ENCODE measurements around the gene SPON2. TPM values are rescaled to one million over a fixed set of nuclear protein-coding genes. Genes with fewer than 3 reads are reported as not detected.

SPON2 gene
- total RNA-seq, 2 donors from 2014 or later: 22.0 to 22.4 TPM

DNA sequence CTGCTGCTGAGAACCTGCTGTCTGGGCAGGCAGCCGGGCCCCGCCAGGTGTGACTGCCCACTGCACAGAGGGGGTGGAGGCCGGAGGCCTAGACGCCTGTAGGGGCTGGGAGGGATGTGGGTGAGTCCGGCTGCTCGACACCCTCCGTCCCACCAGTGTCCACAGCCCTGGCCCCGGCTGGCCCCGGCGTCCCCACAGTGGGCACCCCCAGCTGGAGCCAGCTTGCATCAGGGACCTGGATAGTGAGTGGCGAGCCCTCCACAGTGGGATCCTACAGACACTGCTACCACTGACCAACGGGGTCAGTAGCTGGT is 34.7 kb upstream of the SPON2 start:
- H3K36me3 ChIP-seq: no peaks in the 10 kb centered on the region
- no peak overlapping the region for H3K27ac ChIP-seq
- no peaks in the 10 kb centered on the region for H3K9me3 ChIP-seq
- intact Hi-C loops (cut with DNase I): loop anchor here (5.0 kb wide), 1 partner anchor 35 kb away; no protein-coding TSS in a partner anchor
- no peaks in the 10 kb centered on the region for H3K27me3 ChIP-seq
- DNase-seq: no peak
- H3K9ac ChIP-seq (ENCODE audit: low read depth in 2 of 2, low read length in 2 of 2): no peak overlapping the region
- H3K4me3 ChIP-seq: no peak overlapping the region
- TF ChIP-seq, protein P1, sequence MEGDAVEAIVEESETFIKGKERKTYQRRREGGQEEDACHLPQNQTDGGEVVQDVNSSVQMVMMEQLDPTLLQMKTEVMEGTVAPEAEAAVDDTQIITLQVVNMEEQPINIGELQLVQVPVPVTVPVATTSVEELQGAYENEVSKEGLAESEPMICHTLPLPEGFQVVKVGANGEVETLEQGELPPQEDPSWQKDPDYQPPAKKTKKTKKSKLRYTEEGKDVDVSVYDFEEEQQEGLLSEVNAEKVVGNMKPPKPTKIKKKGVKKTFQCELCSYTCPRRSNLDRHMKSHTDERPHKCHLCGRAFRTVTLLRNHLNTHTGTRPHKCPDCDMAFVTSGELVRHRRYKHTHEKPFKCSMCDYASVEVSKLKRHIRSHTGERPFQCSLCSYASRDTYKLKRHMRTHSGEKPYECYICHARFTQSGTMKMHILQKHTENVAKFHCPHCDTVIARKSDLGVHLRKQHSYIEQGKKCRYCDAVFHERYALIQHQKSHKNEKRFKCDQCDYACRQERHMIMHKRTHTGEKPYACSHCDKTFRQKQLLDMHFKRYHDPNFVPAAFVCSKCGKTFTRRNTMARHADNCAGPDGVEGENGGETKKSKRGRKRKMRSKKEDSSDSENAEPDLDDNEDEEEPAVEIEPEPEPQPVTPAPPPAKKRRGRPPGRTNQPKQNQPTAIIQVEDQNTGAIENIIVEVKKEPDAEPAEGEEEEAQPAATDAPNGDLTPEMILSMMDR (IDR thresholded peaks at IDR 0.05): no peak
- peaks cover 47% of the 10 kb centered on the region for H3K4me1 ChIP-seq

DNA sequence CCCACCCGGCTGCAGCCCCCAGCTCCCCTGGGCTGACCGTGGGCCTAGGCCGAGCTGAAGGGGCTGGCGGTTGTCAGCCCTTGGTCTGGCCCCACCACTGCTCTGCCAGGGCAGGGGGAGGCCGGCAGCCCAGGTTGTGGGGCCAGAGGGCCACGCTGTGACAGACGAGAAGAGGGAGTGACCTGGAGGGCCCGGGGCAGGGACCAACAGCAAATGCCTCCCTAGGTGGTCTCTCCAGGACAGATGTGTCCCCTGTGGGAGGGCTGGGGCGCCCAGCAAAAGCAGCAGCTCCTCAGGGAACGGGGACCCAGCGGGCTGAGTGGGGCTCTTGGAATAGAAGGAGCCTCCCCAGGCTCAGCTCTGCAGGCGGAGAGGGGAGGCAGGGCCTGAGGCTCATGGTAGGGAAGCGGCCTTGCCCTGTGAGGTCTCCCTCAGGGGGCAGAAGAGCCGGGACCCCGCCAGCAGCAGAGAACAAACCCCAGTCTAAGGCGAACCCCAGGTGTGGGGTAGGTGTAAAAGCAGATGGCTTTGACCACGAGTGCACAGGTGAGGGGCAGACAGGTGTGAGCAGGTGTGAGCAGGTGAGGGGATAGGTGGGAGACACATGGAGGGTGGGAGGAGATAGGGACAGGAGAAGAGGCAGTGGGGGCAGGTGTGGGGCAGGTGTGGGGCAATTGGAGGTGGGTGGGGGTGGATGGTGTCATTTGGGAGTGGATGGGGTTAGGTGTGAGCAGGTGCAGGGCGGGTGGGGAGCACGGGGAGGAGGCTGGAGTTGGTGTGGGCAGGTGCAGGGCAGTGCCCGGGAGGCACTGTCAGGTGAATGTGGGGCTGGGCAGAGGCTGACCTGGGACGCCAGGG is 34.1 kb upstream of the SPON2 start:
- Histone ChIP-seq H3K27me3 (no peaks in the 10 kb centered on the region), H3K36me3 (no peaks in the 10 kb centered on the region), H3K4me1 (peaks cover 47% of the 10 kb centered on the region), H3K9ac (ENCODE audit: low read depth in 2 of 2, low read length in 2 of 2) (no peak overlapping the region), H3K27ac (no peak overlapping the region), H3K4me3 (no peak overlapping the region), H3K9me3 (no peaks in the 10 kb centered on the region)
- DNase-seq: peak; percentile 35
- TF ChIP-seq, protein P1 (IDR thresholded peaks at IDR 0.05): no peak
- intact Hi-C loops (cut with DNase I): loop anchor here (5.0 kb wide), 1 partner anchor 36 kb away; no protein-coding TSS in a partner anchor

DNA sequence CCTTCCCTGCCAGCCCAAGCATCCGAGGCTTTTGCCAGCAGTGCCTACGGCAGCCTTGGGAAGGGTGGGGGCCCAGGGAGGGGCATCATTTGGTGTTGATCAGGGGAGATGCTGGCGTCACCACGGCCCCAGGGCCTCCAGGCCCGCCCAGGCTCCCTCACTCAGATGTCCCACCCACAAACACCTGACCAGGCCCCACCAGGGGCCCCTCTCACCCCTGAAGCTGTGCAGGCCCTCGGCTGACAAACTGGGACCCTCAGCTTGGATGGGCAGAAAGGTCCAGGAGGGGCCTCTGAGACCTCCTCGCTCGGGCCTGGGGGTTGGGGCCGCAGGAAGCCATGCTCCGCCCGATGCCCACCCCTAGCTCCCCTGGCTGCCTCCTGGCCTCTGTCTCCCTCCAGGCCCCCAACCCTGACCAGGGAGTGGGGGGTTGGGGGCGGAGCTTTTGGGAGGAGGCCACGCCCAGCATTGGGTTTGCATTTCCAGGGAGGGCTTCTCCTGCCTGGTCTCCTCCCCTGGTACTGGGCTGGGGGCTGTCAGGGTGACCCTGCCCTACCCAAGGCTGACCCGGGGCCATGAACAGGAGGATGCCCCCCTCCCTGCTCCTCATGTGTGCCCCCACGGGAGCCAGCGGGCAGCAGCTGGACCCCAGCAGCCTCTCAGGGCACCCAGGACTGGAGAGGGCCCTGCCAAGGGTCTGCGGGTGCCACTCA is 33.4 kb upstream of the SPON2 start:
- intact Hi-C loops (cut with DNase I): loop anchor here (5.0 kb wide), 1 partner anchor 37 kb away; no protein-coding TSS in a partner anchor
- Histone ChIP-seq H3K9me3 (no peaks in the 10 kb centered on the region), H3K4me1 (peaks cover 47% of the 10 kb centered on the region), H3K4me3 (no peak overlapping the region), H3K27me3 (no peaks in the 10 kb centered on the region), H3K27ac (peak overlapping the region; percentile 59), H3K9ac (ENCODE audit: low read depth in 2 of 2, low read length in 2 of 2) (peak overlapping the region; percentile 62 to 68), H3K36me3 (no peaks in the 10 kb centered on the region)
- DNase-seq: peak; percentile 26
- TF ChIP-seq, protein P1 (IDR thresholded peaks at IDR 0.05): no peak

DNA sequence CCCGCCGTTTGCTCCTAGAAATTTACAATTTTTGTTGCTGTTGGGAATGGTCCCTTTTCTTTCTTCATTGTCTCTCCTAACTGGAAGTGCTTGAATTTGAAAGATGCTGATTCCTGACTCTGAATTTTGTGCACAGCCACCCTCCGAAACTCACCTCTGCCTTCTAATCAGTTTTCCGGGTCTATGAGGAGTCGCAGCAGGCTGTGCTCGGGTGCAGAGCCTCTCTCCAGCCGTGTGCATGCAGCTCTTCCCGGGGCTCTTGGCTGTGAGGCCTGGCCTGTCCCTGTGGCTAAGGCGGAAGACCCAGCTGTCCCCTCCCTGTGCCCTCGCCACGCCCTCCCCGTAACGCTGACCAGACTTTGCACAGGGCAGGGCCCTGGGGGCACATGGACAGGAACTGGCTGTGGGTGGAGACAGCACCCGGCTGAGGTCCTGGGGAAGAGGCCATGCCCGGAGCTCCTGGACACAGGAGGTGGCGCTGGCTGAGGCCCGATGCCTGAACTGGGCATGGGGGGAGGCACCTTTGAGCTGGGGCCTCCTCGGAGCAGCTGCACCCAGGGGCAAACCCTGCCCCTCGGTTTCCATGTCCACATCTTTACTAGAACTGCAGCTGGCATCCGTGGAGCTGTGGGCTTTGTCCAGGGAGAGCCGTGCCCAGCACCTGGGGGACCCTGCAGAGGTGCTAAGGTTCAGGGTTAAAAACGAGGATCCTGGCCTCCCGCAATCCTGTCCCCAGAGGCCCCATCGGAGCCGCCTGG is 32.6 kb upstream of the SPON2 start:
- Histone ChIP-seq H3K27ac (peak overlapping the region; percentile 59), H3K4me1 (peaks cover 42% of the 10 kb centered on the region), H3K27me3 (no peaks in the 10 kb centered on the region), H3K9me3 (no peaks in the 10 kb centered on the region), H3K9ac (ENCODE audit: low read depth in 2 of 2, low read length in 2 of 2) (peak overlapping the region; percentile 62 to 68), H3K4me3 (peak overlapping the region; percentile 1), H3K36me3 (no peaks in the 10 kb centered on the region)
- intact Hi-C loops (cut with DNase I): loop anchor here (5.0 kb wide), 1 partner anchor 37 kb away; no protein-coding TSS in a partner anchor
- peak; percentile 91 for DNase-seq
- TF ChIP-seq, protein P1 (IDR thresholded peaks at IDR 0.05): no peak

DNA sequence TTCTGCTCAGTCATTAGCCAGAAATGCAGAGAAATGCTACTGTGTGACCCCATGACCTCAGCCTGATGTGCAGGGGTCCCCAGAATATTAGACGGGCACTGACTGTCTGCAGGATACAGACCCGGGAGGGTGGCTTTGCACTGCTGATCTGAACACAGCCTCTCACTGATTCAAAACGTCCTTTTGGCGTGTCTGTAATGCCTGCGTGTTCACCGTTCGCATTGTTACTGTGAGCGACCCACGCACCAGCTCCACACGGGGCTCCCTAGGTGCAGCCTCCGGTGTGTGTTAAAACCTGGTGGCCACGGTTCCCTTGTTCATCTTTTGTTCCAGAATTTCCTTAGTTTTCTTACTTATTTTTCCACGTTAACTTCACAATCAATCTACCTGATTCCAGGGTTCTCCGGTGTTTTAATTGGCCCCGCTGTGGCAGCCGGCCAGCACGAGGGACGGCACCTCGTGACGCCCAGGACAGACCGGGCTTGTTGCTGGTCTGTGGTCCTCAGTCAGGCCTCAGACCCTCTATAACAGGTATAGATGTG is 32.0 kb upstream of the SPON2 start:
- TF ChIP-seq, protein P1 (IDR thresholded peaks at IDR 0.05): no peak
- intact Hi-C loops (cut with DNase I): no loop called here
- no peaks in the 10 kb centered on the region for H3K36me3 ChIP-seq
- DNase-seq: peak; percentile 52
- peak overlapping the region; percentile 1 for H3K4me3 ChIP-seq
- H3K9me3 ChIP-seq: no peaks in the 10 kb centered on the region
- H3K27ac ChIP-seq: peak overlapping the region; percentile 59
- H3K9ac ChIP-seq (ENCODE audit: low read depth in 2 of 2, low read length in 2 of 2): peak overlapping the region in 1 of 2 donors; percentile 68
- no peaks in the 10 kb centered on the region for H3K27me3 ChIP-seq
- H3K4me1 ChIP-seq: peaks cover 36% of the 10 kb centered on the region

Measured in colonic mucosa (tissue), 4 donors.